ENCODE results near the gene SERPINB3. TPM values are rescaled to one million over a fixed set of nuclear protein-coding genes. Genes with fewer than 3 reads are reported as not detected.
"Not testable (repeated sequence)": the region's sequence is repeated elsewhere in the genome, so short reads cannot be mapped to it uniquely, and the experiment has no call there.

Gene SERPINB3
- polyA plus RNA-seq, 2 of the 4 experiments (the other 2 are of a cell fraction), result 0.19 TPM; not detected in 1

- FAIRE-seq, result no peak
- no peaks in the 10 kb centered on the region for H3K9me3 ChIP-seq
- H3K27ac ChIP-seq, result peak overlapping the region; percentile 43 to 60; a peak in 4 of 6 replicates
- WGBS (ENCODE audit: missing lambda C conversion rate), result 4% methylated on average over 5 of the region's 5 CpGs
- H3K4me2 ChIP-seq, result no peak overlapping the region; the same call in 2 of the 3 replicates
- peak in 1 of 2 experiments; percentile 56 for DNase-seq (ENCODE audit: low read depth in 1 of 2, low spot score in 1 of 2)
- POLR2A ChIA-PET, result no interaction called here
- H3K4me3 ChIP-seq, result no peak overlapping the region
- peak; percentile 64 to 77; a peak in 2 of 6 replicates for ATAC-seq
- TF ChIP-seq RAD21 (conservative IDR thresholded peaks at IDR 0.05 in 1 of 2, IDR thresholded peaks at IDR 0.05 in 1 of 2), result peak; percentile 37 to 43; a peak in 4 of 5 replicates
- TF ChIP-seq HOXB5 (CRISPR knock-in tag; IDR thresholded peaks at IDR 0.05), result no peak
- TF ChIP-seq MAFK (IDR thresholded peaks at IDR 0.05; ENCODE audit: partially characterized antibody), result peak; percentile 80
- TF ChIP-seq CHD2 (IDR thresholded peaks at IDR 0.05; ENCODE audit: low read length, partially characterized antibody), result no peak
- TF ChIP-seq PHF8 (IDR thresholded peaks at IDR 0.05; ENCODE audit: borderline replicate concordance, low read depth), result no peak
- TF ChIP-seq, protein P1, sequence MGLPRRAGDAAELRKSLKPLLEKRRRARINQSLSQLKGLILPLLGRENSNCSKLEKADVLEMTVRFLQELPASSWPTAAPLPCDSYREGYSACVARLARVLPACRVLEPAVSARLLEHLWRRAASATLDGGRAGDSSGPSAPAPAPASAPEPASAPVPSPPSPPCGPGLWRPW (IDR thresholded peaks at IDR 0.05), result no peak
- TF ChIP-seq SMC3 (IDR thresholded peaks at IDR 0.05), result 0 out of 3 replicates have a peak, but pooled peaks have one; percentile 16
- no peak for TF ChIP-seq HOXB13 (CRISPR knock-in tag; IDR thresholded peaks at IDR 0.05; ENCODE audit: low read depth)
- CTCF ChIA-PET, result no interaction called here
- H3K4me1 ChIP-seq, result peaks cover 14% of the 10 kb centered on the region; the same call in 1 of the 3 replicates
Observed at GRCh38 chr18:63676526-63677323, 15.0 kb upstream of the SERPINB3 start.

DNA sequence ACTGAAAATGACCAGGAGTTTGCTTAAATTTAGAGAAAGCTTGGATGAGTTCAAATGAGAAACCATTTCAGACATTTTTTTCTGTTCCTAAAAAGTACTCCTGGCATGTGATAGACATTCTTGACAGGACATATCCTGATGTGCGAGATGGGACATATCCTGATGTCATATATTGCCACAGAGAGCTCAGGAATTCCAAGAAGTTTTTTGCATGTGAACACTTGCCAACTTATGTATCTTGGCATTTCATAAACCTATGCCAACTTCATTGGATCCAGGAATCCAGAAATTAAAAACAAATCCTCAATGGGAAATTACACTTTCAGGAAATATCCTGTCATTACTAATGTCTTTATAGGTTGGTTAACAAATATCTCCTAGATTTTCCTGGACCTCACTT, 2.9 kb upstream of the SERPINB3 start:
- WGBS (ENCODE audit: missing lambda C conversion rate), result 14% methylated on average over 1 of the region's 1 CpG
- TF ChIP-seq ELK1 (IDR thresholded peaks at IDR 0.05; ENCODE audit: low read depth, low read length) (no peak), POLR2A (IDR thresholded peaks at IDR 0.05; ENCODE audit: low read length) (no peak), HDAC2 (IDR thresholded peaks at IDR 0.05) (no peak), GATA3 (IDR thresholded peaks at IDR 0.05; ENCODE audit: borderline replicate concordance) (no peak), MYC (IDR thresholded peaks at IDR 0.05; ENCODE audit: borderline replicate concordance, low read length) (no peak), CEBPB (IDR thresholded peaks at IDR 0.05) (no peak), BHLHE40 (IDR thresholded peaks at IDR 0.05; ENCODE audit: low read depth, low read length) (no peak), MAZ (IDR thresholded peaks at IDR 0.05; ENCODE audit: borderline replicate concordance, low read depth, low read length) (no peak), NFE2L2 (conservative IDR thresholded peaks at IDR 0.05; ENCODE audit: low read length) (no peak), SMC3 (IDR thresholded peaks at IDR 0.05) (no peak), HOXA7 (CRISPR knock-in tag; IDR thresholded peaks at IDR 0.05) (no peak), TFCP2L1 (CRISPR knock-in tag; IDR thresholded peaks at IDR 0.05) (no peak), EP300 (IDR thresholded peaks at IDR 0.05) (no peak)
- ChIA-PET CTCF (no interaction called here), POLR2A (no interaction called here)
- no peak for DNase-seq (ENCODE audit: low read depth in 1 of 2, low spot score in 1 of 2)
- Histone ChIP-seq H3K4me2 (no peak overlapping the region), H3K9me3 (no peaks in the 10 kb centered on the region), H3K4me1 (no peaks in the 10 kb centered on the region), H3K27ac (no peak overlapping the region), H3K4me3 (no peak overlapping the region)
- no peak for FAIRE-seq
- no peak for ATAC-seq

DNA sequence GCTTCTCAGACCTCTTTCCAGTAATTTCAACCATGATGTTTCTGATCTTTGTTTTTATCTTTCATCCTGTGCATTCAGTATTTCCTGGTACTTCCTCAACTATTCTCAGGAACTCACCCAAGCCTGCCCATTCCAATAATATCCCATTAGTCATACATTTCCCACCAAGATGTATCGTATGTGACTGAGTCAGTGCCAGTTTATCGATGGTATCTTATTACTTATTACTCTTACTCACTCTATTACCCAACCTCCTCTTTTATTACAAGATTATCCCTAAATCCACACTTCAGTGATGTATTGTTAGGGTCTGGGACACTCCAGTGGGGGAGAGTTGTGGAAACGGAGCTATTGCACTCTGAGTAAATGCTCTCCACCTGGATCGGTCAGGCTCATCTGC, 2.8 kb downstream of the SERPINB3 start:
- H3K27ac ChIP-seq; CTCF ChIA-PET; DNase-seq (ENCODE audit: low read depth in 1 of 2, low spot score in 1 of 2); POLR2A ChIA-PET; H3K9me3 ChIP-seq; H3K4me1 ChIP-seq; H3K4me2 ChIP-seq; ATAC-seq; FAIRE-seq; H3K4me3 ChIP-seq: not testable (repeated sequence)
- whole genome bisulfite sequencing (ENCODE audit: missing lambda C conversion rate), result 25% methylated on average over 4 of the region's 4 CpGs

DNA sequence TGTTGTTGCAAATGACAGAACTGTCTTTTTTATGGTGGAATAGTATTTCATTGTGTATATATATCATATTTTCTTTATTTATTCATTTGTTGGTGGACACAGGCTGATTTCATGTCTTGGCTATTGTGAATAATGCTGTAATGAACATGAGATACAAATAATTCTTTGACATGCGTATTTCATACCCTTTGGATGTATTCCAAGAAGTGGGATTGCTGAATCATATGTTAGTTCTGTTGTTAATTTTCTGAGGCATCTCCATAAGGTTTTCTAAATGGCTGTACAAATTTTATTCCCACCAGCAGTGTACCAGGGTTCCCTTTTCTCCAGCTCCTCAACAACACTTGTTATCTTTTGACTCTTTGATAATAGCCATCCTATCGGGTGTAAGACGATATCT, 11.4 kb downstream of the SERPINB3 start:
- H3K9me3 ChIP-seq; H3K27ac ChIP-seq; H3K4me3 ChIP-seq; H3K4me1 ChIP-seq; POLR2A ChIA-PET; DNase-seq (ENCODE audit: low read depth in 1 of 2, low spot score in 1 of 2); ATAC-seq; FAIRE-seq; H3K4me2 ChIP-seq: not testable (repeated sequence)
- WGBS (ENCODE audit: missing lambda C conversion rate), result 61% methylated on average over 3 of the region's 3 CpGs
- CTCF ChIA-PET, result interaction anchor here (1.1 kb wide), 1 partner anchor 10 kb away, joined by 5 read pairs; no protein-coding TSS in a partner anchor

Measured in A549 (cell line).